Spinal cord (tissue), 10 donors: Measurements from ENCODE around the gene NRF1. TPM values are rescaled to one million over a fixed set of nuclear protein-coding genes. Genes with fewer than 3 reads are reported as not detected.

Experiments used
- DNase-seq, 6 donors: peaks; one replicate each; pipeline versions ENCODE4 v3.0.0 to v3.0.0-alpha.2; 2013 to 2015; ENCODE audit warnings: low spot score in 6 of 6, low read depth in 4 of 6
- H3K27ac ChIP-seq: one replicate; pipeline ENCODE4 v1.5.1; 2013; ENCODE audit warnings: low read depth, low read length, control low read depth
- H3K27me3 ChIP-seq: one replicate; pipeline ENCODE4 v1.6.1; 2013; ENCODE audit warnings: low read length; ENCODE audit not compliant: control insufficient read depth, insufficient read depth
- H3K36me3 ChIP-seq: one replicate; pipeline ENCODE4 v1.6.1; 2013; ENCODE audit warnings: low read length; ENCODE audit not compliant: control insufficient read depth, insufficient read depth
- H3K4me1 ChIP-seq: one replicate; pipeline ENCODE4 v1.6.1; 2013; ENCODE audit warnings: low read length; ENCODE audit not compliant: control insufficient read depth, insufficient read depth
- H3K4me3 ChIP-seq: one replicate; pipeline ENCODE4 v1.5.1; 2013; ENCODE audit warnings: low read depth, low read length, control low read depth
- H3K9me3 ChIP-seq: one replicate; pipeline ENCODE4 v1.6.1; 2013; ENCODE audit warnings: low read length; ENCODE audit not compliant: control insufficient read depth, insufficient read depth
- WGBS: methylation state at CpG from one replicate; pipeline ENCODE4 v1.1.5; 2013; ENCODE audit warnings: missing lambda C conversion rate; ENCODE audit not compliant: insufficient coverage; 5-methylcytosine and 5-hydroxymethylcytosine counted together
- polyA plus RNA-seq, 2 donors: library from polyadenylated mRNA; unstranded; fragments of 120-200 nt; gene quantifications; one replicate each; pipeline ENCODE4 v1.2.1, GENCODE V29; 2013; ENCODE audit not compliant: insufficient read length in 2 of 2
- small RNA-seq: library from RNA; depleted of rRNA; stranded (forward); fragments of <200 nt; gene quantifications from one replicate; pipeline ENCODE3, GENCODE V24; 2014; ENCODE audit warnings: low replicate concordance
- total RNA-seq, 2 donors: library from RNA; depleted of rRNA in 1 of 2; stranded (reverse); fragments of 120-200 nt in 1 of 2; fragments of >200 nt in 1 of 2; gene quantifications; one replicate each; pipeline versions ENCODE4 v1.2.3 to v1.2.4, GENCODE V29; 2013 to 2014
- donor health status: healthy.

Gene NRF1
- total and polyA plus RNA-seq, 4 donors: 19.9 to 30.0 (median 22.8) TPM

- no peaks in the 10 kb centered on the region for H3K9me3 ChIP-seq
- no peak overlapping the region for H3K27ac ChIP-seq
- H3K4me3 ChIP-seq: no peak overlapping the region
- no peaks in the 10 kb centered on the region for H3K27me3 ChIP-seq
- H3K36me3 ChIP-seq: peaks cover 6% of the 10 kb centered on the region
- WGBS: 91% methylated on average over 2 of the region's 7 CpGs
- no peaks in the 10 kb centered on the region for H3K4me1 ChIP-seq
- no peak for DNase-seq
These were observed 189.4 kb downstream of the NRF1 start for GRCh38 chr7:129800901-129801300.

- 56% methylated on average over 4 of the region's 5 CpGs for WGBS
- Histone ChIP-seq H3K27ac (no peak overlapping the region), H3K36me3 (peaks cover 6% of the 10 kb centered on the region), H3K4me1 (no peaks in the 10 kb centered on the region), H3K9me3 (no peaks in the 10 kb centered on the region), H3K4me3 (no peak overlapping the region), H3K27me3 (no peaks in the 10 kb centered on the region)
- no peak for DNase-seq
These were observed 190.4 kb downstream of the NRF1 start for GRCh38 chr7:129801882-129802281.

GRCh38 chr7:129803546-129804081, 192.1 kb downstream of the NRF1 start:
- H3K27ac ChIP-seq: no peak overlapping the region
- no peaks in the 10 kb centered on the region for H3K27me3 ChIP-seq
- H3K36me3 ChIP-seq: peaks cover 6% of the 10 kb centered on the region
- no peak overlapping the region for H3K4me3 ChIP-seq
- DNase-seq: no peak
- no peaks in the 10 kb centered on the region for H3K9me3 ChIP-seq
- no peaks in the 10 kb centered on the region for H3K4me1 ChIP-seq
- WGBS: 88% methylated on average over 12 of the region's 17 CpGs

GRCh38 chr7:129804111-129804889, 192.8 kb downstream of the NRF1 start:
- Histone ChIP-seq H3K9me3 (no peaks in the 10 kb centered on the region), H3K4me3 (no peak overlapping the region), H3K27ac (no peak overlapping the region), H3K36me3 (peaks cover 6% of the 10 kb centered on the region), H3K27me3 (no peaks in the 10 kb centered on the region), H3K4me1 (no peaks in the 10 kb centered on the region)
- DNase-seq: no peak
- 86% methylated on average over 21 of the region's 22 CpGs for WGBS

GRCh38 chr7:129804890-129805719, 193.6 kb downstream of the NRF1 start:
- no peak for DNase-seq
- Histone ChIP-seq H3K27me3 (no peaks in the 10 kb centered on the region), H3K4me3 (no peak overlapping the region), H3K9me3 (no peaks in the 10 kb centered on the region), H3K4me1 (no peaks in the 10 kb centered on the region), H3K36me3 (peaks cover 4% of the 10 kb centered on the region), H3K27ac (no peak overlapping the region)
- 72% methylated on average over 9 of the region's 11 CpGs for WGBS

Small RNA genes lying within 50 kb of the gene (small RNA-seq; reads per million reads assigned to genes)
- gene MIR182 (4,481 reads per million, percentile 100 among the genes with 10 or more reads in this experiment), gene MIR183 (475 reads per million, percentile 99 among the genes with 10 or more reads in this experiment), gene MIR96 (2.9 reads per million, percentile 92 among the genes with 10 or more reads in this experiment)

Other genes with a start within 250 kb of the NRF1 start
- 10 to 100 TPM; 16.0 to 19.8 TPM for gene STRIP2, start 177.3 kb upstream of the NRF1 start, total RNA-seq
- 10 to 100 TPM; 16.4 to 24.2 TPM for gene STRIP2, start 177.3 kb upstream of the NRF1 start, polyA plus RNA-seq
- gene SMKR1, start 109.2 kb upstream of the NRF1 start, total RNA-seq: 1 to 10 TPM; 2.4 to 2.9 TPM
- 10 to 100 TPM; 13.5 to 19.0 TPM for gene SMKR1, start 109.2 kb upstream of the NRF1 start, polyA plus RNA-seq